G401.6 (cell line): ENCODE measurements around the gene NMNAT3.

Experiments
- FAIRE-seq: peaks from 2 replicates; lab custom pipeline; 2012; peaks lifted over from hg19 to GRCh38; lab: Jason Lieb, UNC

The NMNAT3 gene

GRCh38 chr3:139577909-139578308, 99.9 kb downstream of the NMNAT3 start:
- FAIRE-seq = no peak

GRCh38 chr3:139577346-139577745, 100.4 kb downstream of the NMNAT3 start:
- no peak for FAIRE-seq

GRCh38 chr3:139574026-139574947, 103.5 kb downstream of the NMNAT3 start:
- FAIRE-seq = no peak

DNA sequence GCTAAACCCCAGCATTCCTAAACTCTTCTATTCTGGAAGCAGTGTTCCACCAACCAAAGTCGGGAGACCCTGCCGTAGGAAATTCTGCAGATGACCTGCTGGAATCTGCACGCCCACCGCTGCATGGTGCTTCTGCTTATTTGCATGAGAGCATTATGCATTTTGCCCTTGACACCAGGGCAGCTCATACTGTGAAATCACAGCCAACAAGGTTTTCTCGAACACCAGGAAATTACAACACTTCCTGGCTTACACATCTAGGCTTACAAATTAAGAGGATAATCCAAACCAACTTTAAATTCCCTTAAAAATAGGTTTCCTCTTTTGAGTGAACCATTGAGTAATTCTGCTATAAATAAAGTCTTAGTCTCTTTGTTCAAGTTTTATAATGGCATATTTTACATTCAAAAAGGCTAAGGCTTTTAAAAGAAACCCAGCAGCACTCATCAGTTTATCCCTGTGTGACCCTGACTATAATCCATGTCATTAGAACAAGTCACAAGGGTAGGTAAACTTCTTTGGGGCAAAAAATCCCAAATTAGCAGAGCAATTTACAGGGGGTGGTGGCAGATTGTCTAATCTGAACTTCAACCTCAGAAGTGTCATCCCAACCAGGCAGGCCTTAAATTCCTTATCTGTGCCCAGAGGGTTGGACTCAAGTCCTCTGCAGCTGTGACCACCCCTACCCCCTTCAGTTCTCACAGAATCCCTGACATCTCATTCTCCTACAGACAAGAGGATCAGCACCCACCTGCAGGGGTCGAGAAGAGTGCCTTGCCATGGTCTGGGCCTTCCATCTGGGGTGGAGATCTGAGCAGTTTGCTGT, 104.7 kb downstream of the NMNAT3 start:
- no peak for FAIRE-seq

- FAIRE-seq = no peak
These were observed 106.1 kb downstream of the NMNAT3 start for GRCh38 chr3:139571711-139572110.

- FAIRE-seq = no peak
These were observed 113.4 kb downstream of the NMNAT3 start for GRCh38 chr3:139564294-139564861.

DNA sequence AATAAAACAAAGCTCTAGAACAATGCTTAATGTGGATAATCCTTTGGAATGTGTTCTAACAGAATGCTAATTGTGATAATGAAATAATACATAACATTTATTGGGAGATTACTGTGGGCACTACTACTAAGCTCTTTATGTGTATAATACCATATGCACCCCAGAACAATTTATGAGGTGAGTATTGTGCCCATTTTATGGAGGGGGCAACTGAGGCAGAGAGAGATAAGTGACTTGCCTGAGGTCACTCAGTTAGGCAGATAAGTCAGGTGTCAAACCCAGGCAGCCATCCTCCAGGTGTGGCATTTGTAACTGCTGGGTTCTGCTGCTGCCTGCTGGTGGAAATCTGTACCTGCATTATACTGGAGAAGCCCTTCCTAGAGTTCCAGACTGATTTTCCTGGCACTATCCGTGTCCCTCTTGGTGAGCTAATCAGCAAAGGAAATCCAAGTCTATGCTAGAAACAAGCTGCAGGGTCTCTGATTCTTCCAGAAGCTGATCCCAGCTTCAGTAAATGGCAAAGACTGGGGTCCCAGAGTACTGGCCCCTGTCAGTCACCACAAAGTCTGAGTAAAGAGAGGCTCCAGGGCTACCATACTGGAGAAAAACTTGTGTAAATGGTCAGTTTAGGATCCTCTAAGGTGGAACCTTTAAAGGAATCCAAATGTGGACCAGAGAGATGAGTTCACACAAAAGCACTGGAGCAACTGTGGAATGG, 115.7 kb downstream of the NMNAT3 start:
- no peak for FAIRE-seq

- FAIRE-seq = no peak
These were observed 116.4 kb downstream of the NMNAT3 start for GRCh38 chr3:139561255-139561817.

GRCh38 chr3:139560411-139560810, 117.4 kb downstream of the NMNAT3 start:
- FAIRE-seq = no peak

- FAIRE-seq = no peak
These were observed 118.2 kb downstream of the NMNAT3 start for GRCh38 chr3:139559541-139559940.

- no peak for FAIRE-seq
These were observed 119.2 kb downstream of the NMNAT3 start for GRCh38 chr3:139558351-139559266.

- no peak for FAIRE-seq
These were observed 120.7 kb downstream of the NMNAT3 start for GRCh38 chr3:139557041-139557440.

- FAIRE-seq = no peak
These were observed 122.5 kb downstream of the NMNAT3 start for GRCh38 chr3:139555249-139555648.

GRCh38 chr3:139554628-139555027, 123.1 kb downstream of the NMNAT3 start:
- FAIRE-seq = no peak

GRCh38 chr3:139552632-139553365, 125.0 kb downstream of the NMNAT3 start:
- no peak for FAIRE-seq

GRCh38 chr3:139548801-139549200, 129.0 kb downstream of the NMNAT3 start:
- FAIRE-seq = no peak

DNA sequence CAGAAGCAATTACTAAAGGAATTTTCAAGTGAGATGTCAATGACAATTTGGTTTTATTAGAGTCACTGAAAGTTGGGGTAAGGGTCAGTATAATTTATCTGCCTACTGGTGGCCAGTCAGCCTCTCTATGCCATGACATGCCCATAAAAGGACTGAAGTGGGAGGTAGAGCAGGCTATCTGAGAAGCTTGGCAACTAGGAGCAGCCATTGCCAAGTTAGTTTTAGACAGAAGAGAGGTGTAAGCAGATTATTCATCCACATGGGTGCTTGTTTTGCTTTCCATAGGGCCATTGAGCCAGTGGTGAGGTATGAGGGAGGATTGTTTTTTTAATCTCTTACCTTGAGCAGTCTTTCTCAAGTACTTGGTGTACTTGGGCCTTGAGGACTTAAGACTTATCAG, 130.1 kb downstream of the NMNAT3 start:
- no peak for FAIRE-seq

DNA sequence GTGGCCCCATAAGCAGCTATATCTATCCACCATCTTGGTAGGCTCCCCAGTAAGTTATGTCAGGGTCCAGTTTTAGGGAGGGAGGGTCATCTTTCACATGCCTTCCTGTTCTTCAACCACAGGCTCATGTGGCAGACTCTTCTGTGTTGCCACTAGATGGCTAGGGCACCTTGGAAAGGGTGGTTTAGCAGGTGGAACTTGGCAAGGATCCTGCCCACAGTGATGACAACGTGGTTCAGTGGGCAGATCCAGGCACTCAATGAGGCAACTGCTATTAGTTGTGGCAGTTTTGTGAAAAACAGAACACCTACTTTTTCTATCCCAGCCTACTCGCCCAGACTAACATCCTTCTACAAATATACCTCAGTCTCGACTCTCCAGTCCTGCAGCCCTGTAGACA, 131.0 kb downstream of the NMNAT3 start:
- FAIRE-seq = no peak

- FAIRE-seq = no peak
These were observed 136.1 kb downstream of the NMNAT3 start for GRCh38 chr3:139541532-139542288.
